ENCODE measurements around the gene TTC24.

The TTC24 gene

DNA sequence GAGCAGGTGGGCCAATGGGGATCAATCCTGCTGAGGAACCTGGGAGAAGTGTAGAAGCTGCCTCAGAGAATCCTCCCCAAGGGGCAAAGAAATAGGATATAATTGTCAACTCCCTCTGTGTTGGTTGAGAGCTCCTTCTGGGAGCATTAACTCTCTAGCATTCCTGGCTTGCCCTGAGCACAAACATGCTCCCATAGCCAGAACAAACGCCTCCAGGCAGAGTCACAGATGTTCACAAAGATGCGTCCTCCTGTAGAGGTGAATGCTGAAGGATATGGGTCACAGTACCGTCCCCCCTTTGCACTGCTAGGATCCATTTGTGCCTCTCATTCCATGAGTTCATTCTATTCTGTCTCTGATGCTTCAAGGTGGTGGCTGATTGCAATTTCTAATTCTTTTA, 52.8 kb downstream of the TTC24 start:
- no peak overlapping the region for H3K4me3 ChIP-seq (ENCODE audit: control insufficient read depth, low read depth, low read length)
- TF ChIP-seq, protein P1, sequence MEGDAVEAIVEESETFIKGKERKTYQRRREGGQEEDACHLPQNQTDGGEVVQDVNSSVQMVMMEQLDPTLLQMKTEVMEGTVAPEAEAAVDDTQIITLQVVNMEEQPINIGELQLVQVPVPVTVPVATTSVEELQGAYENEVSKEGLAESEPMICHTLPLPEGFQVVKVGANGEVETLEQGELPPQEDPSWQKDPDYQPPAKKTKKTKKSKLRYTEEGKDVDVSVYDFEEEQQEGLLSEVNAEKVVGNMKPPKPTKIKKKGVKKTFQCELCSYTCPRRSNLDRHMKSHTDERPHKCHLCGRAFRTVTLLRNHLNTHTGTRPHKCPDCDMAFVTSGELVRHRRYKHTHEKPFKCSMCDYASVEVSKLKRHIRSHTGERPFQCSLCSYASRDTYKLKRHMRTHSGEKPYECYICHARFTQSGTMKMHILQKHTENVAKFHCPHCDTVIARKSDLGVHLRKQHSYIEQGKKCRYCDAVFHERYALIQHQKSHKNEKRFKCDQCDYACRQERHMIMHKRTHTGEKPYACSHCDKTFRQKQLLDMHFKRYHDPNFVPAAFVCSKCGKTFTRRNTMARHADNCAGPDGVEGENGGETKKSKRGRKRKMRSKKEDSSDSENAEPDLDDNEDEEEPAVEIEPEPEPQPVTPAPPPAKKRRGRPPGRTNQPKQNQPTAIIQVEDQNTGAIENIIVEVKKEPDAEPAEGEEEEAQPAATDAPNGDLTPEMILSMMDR (conservative IDR thresholded peaks at IDR 0.05; ENCODE audit: control insufficient read depth, insufficient read depth, low read depth, low read length), result no peak
- no peak for DNase-seq (ENCODE audit: low read depth)
